GF-D8 (cell line): ENCODE data around the gene SSR4.
"Not testable (repeated sequence)": the region's sequence is repeated elsewhere in the genome, so short reads cannot be mapped to it uniquely, and the experiment has no call there.

Experiments
- DNase-seq: peaks from one replicate; lab custom pipeline; 2025; lab: John Stamatoyannopoulos, UW

The SSR4 gene

GRCh38 chrX:153794018-153794896 is at the start of gene SSR4, which contains the start of gene IDH3G:
TSS of gene SSR4 (plus strand) at chrX:153794668. CDS start at chrX:153794688, 20 bp downstream.
TSS of gene IDH3G (minus strand) at chrX:153794375. CDS start at chrX:153794326, 49 bp downstream.
- DNase-seq = peak; percentile 82

GRCh38 chrX:153745067-153745433 is 49.4 kb upstream of the SSR4 start:
- not testable (repeated sequence) for DNase-seq

- DNase-seq = no peak
Measured at GRCh38 chrX:153746359-153746758, 48.1 kb upstream of the SSR4 start.

- not testable (repeated sequence) for DNase-seq
Measured at GRCh38 chrX:153746991-153747390, 47.5 kb upstream of the SSR4 start.

GRCh38 chrX:153749017-153749416 is 45.5 kb upstream of the SSR4 start:
- DNase-seq = not testable (repeated sequence)

DNA sequence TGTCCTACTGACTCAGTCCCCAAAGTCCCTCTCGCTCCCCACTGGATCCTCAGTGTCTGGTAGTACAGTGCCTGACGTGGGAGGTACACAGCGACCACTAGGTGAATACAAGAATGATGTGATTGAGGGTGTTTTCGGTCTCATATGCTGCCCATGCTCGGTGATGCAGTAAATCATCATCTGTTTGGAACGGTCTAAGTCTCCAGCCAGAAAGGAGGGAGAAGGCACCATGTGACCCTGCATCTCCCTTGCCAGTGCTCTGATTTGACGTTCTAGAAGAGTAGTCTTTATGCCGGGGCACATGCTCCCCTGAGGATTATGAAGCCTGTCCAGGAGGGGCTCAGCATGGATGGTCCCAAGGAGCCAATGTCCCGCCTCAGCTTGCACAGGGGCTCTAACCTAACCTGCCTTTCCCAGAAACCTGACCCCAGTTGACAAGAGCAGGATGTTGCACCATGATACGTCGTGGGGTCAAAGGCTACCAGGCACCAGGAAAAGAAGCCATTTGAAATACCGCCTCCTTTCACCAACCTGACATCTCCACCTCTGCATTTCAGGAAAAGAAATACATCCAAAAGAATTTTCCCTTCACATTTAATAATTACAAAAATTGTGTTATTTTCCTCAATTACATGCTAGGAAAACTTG is 44.2 kb upstream of the SSR4 start:
- DNase-seq = no peak

DNA sequence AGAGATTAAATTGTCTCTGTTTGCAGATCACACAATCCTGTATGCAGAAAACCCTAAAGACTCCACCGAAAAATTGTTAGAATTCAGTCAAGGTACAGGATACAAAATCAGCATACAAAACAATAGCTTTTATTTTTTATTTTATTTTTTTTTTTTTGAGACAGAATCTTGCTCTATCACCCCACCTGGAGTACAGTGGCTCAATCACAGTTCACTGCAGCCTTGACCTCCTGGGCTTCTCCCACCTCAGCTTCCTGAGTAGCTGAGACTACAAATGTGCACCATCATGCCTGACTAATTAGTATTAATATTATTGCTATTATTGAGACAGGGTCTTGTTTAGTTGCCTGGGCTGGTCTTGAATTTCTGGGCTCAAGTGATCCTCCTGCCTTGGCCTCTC is 39.3 kb upstream of the SSR4 start:
- DNase-seq = no peak

DNA sequence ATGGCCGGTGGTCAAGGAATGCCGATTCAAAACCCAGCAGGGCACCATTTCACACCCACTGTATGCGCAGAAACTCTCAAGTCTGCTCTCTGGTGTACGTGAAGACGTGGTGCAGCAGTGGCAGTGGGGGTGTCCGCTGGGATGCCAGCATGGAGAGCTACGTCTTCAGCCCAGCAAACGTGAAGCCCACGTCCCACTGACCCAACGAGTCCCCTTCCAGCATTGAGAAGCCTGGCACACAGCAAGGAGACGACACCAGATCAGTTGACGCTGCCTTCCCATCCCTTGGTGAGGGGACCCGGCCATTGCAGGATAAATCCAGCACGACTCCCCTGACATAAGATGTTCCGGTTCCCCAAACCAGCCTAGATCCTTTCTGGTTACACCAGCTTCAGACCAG is 32.6 kb upstream of the SSR4 start:
- DNase-seq = no peak

GRCh38 chrX:153762626-153763173 is 31.8 kb upstream of the SSR4 start:
- DNase-seq = no peak

DNA sequence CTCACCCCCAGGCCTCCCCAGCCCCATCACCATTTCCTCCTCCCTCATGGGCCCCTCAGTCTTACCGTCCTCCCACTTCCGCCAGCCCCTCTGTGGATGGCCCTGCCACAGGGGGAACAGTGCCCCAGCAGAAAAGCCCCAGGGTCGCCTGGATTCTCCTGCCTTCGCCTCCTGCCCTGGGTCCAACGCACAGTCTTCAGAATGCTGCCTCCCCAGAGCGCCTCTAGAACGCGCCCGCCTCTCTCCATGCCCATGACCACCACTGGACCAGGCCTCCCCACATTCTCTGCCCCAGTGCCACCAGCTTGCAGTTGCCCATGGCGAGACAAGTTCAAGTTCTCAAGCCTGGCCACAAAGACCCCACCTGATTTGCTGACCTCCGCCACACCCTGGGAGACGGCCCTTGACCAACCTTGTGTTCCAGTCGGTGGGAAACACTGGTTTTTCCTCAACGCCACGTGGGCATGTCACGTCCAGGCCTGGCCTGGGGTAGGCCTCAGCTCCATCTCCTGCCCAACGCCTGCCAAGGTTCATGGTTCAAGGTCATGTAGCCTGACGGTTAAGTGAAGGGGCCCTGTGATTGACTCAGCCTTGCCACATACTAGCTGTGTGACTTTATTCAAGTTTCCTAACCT is 31.1 kb upstream of the SSR4 start:
- DNase-seq = no peak

GRCh38 chrX:153763989-153764755 is 30.3 kb upstream of the SSR4 start, which contains the start of gene PLXNB3:
TSS of gene PLXNB3 (plus strand) at chrX:153764249. CDS start at chrX:153765536, 1,287 bp downstream.
- DNase-seq = no peak

DNA sequence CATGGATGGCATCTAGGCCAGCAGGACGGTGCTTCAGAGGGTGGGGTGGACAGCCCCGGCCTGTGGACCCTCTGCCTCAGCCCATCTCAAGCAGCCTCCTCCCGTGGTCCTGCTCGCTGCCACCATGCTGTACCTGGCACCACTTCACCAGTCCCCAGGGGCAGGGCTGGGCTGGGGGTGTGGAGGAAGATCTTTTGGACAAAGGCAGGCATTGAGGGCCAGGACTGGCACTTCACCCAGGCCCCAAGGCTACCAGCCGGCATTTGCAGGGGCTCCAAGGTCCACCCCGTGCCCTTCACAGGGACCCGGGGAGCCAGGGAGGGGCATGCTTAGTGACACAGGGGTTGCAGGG is 29.7 kb upstream of the SSR4 start:
- DNase-seq = no peak

GRCh38 chrX:153765138-153766079 is 29.1 kb upstream of the SSR4 start:
- DNase-seq = no peak

- DNase-seq = no peak
Measured at GRCh38 chrX:153766098-153766817, 28.2 kb upstream of the SSR4 start.

- no peak for DNase-seq
Measured at GRCh38 chrX:153766871-153767673, 27.4 kb upstream of the SSR4 start.

GRCh38 chrX:153767674-153768055 is 26.8 kb upstream of the SSR4 start:
- DNase-seq = no peak

DNA sequence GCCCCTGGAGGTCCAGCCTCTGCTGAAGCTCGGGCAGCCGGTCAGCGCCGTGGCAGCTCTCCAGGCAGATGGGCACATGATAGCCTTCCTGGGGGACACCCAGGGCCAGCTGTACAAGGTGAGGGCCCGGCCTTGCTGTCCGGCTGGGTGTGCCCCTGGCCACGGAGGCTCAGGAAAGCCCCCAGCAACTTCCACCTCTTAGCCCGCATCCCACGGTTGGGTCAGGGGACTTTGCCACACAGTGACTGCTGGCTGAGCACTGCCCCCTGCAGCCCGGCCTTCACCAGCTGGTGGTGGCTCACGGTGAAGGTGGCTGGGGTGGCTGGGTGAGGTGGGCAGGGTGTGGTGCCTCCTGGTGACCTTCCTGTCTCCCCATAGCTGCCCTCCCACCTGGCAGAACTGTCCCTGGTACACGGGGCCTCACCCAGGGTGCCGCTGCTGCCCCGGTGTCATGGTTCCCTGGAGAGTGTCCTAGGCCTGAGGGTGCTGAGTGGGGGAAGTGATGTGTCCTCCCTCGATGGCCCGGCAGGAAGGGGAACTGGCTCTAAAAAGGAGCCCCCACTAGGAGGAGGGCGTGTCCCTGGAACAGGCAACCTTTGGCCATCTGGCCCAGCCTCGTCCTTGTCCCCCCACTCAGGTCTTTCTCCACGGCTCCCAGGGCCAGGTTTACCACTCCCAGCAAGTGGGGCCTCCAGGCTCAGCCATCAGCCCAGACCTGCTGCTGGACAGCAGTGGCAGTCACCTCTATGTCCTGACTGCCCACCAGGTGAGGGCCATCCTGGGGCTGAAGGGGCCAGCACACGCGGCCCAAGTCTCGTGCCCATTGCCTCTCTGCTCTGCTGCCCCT is 25.9 kb upstream of the SSR4 start:
- no peak for DNase-seq
